Adrenal gland (tissue), 5 donors: ENCODE data around the gene ACBD7.

Experiments used
- POLR2A ChIP-seq, 2 donors: fragments of 450-650 bp; IDR thresholded peaks; one replicate each; pipeline ENCODE4 v1.6.1; 2017; ENCODE audit warnings: antibody characterized with exemption in 2 of 2, mild to moderate bottlenecking in 2 of 2, moderate library complexity in 1 of 2
- TF ChIP-seq, protein P1 (sequence below), 6 experiments: fragments of 450-650 bp in 4 of 6; fragments of 200-600 bp in 2 of 6; sonication (generic) in 1 of 6; IDR thresholded peaks; 1 replicate in 5 of 6; 2 replicates in 1 of 6; pipeline versions ENCODE4 v1.5.1 to v1.8.0; 2016 to 2021; ENCODE audit warnings: antibody characterized with exemption in 6 of 6, mild to moderate bottlenecking in 2 of 6, moderate library complexity in 1 of 6
- donor health status: DM: no; HTN: no; CAD: no.

DNA sequence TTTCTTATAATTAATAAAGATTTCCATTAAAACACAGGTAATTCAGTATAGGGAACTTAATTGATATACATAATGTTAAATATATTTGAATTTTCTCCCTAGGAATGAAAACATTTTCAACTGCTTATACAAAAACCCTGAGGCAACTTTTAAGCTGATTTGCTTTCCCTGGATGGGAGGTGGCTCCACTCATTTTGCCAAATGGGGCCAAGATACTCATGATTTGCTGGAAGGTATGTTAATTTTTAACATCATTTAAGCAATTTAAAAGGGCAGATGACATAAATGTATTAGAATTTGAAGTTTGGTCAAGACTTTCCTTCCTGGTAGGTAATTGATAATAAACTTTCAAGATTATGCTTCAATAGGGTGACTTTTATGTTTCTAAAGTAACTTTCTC, 39.0 kb downstream of the ACBD7 start:
- TF ChIP-seq POLR2A (IDR thresholded peaks at IDR 0.05), result no peak
- TF ChIP-seq, protein P1, sequence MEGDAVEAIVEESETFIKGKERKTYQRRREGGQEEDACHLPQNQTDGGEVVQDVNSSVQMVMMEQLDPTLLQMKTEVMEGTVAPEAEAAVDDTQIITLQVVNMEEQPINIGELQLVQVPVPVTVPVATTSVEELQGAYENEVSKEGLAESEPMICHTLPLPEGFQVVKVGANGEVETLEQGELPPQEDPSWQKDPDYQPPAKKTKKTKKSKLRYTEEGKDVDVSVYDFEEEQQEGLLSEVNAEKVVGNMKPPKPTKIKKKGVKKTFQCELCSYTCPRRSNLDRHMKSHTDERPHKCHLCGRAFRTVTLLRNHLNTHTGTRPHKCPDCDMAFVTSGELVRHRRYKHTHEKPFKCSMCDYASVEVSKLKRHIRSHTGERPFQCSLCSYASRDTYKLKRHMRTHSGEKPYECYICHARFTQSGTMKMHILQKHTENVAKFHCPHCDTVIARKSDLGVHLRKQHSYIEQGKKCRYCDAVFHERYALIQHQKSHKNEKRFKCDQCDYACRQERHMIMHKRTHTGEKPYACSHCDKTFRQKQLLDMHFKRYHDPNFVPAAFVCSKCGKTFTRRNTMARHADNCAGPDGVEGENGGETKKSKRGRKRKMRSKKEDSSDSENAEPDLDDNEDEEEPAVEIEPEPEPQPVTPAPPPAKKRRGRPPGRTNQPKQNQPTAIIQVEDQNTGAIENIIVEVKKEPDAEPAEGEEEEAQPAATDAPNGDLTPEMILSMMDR (IDR thresholded peaks at IDR 0.05), result no peak
